Activated T-cell treated with anti-CD3 and anti-CD28 coated beads, Interleukin-2, amount 50 U/mL, for 4 hours (primary cell): Measurements from ENCODE around the gene FTCD. TPM values are rescaled to one million over a fixed set of nuclear protein-coding genes. Genes with fewer than 3 reads are reported as not detected.
A peak's percentile ranks its signal among the peaks of the same experiment; 100 is the strongest.
"Not testable (repeated sequence)": the region's sequence is repeated elsewhere in the genome, so short reads cannot be mapped to it uniquely, and the experiment has no call there.

Experiments
- ATAC-seq, 2 donors: fragments of 200-7000 bp; cut with Tn5 transposase; one replicate each; pipeline ENCODE4 v1.10.0; 2021
- DNase-seq: peaks from one replicate; pipeline ENCODE4 v3.0.0-alpha.2; 2020
- H3K27me3 Mint-ChIP-seq: one replicate; pipeline ENCODE4 v1.8.0; 2021; ENCODE audit warnings: low read depth, mixed read lengths
- H3K36me3 Mint-ChIP-seq: one replicate; pipeline ENCODE4 v1.8.0; 2022; ENCODE audit warnings: mixed read lengths; ENCODE audit not compliant: insufficient read depth
- H3K4me1 Mint-ChIP-seq: one replicate; pipeline ENCODE4 v1.8.0; 2021; ENCODE audit warnings: low read depth, mixed read lengths
- H3K4me3 Mint-ChIP-seq: one replicate; pipeline ENCODE4 v1.8.0; 2021; ENCODE audit warnings: mild to moderate bottlenecking, moderate library complexity, mixed read lengths
- H3K9me3 Mint-ChIP-seq: one replicate; pipeline ENCODE4 v1.8.0; 2021; ENCODE audit warnings: mixed read lengths
- total RNA-seq, 3 donors: library from RNA; stranded (reverse); gene quantifications; one replicate each; pipeline ENCODE4 v1.2.1, GENCODE V29; 2021

The FTCD gene
- total RNA-seq, 3 donors from 2014 or later, result 0.33 to 0.71 (median 0.40) TPM

GRCh38 chr21:46156378-46156645 is 933 bp upstream of the FTCD start:
- Mint-ChIP-seq H3K4me1 (no peaks in the 10 kb centered on the region), H3K4me3 (no peak overlapping the region), H3K9me3 (no peaks in the 10 kb centered on the region)

GRCh38 chr21:46154955-46155513 is 345 bp downstream of the FTCD start:
- Mint-ChIP-seq H3K4me3 (no peak overlapping the region), H3K9me3 (no peaks in the 10 kb centered on the region), H3K27me3 (no peaks in the 10 kb centered on the region), H3K36me3 (no peaks in the 10 kb centered on the region), H3K4me1 (no peaks in the 10 kb centered on the region)
- ATAC-seq, result no peak
- no peak for DNase-seq

More at GRCh38 chr21:46156378-46156645, 933 bp upstream of the FTCD start:
- H3K36me3 Mint-ChIP-seq, result no peaks in the 10 kb centered on the region
- no peak for ATAC-seq
- DNase-seq, result no peak
- no peaks in the 10 kb centered on the region for H3K27me3 Mint-ChIP-seq

- Mint-ChIP-seq H3K36me3 (no peaks in the 10 kb centered on the region), H3K9me3 (no peaks in the 10 kb centered on the region), H3K4me3 (no peak overlapping the region), H3K4me1 (no peaks in the 10 kb centered on the region), H3K27me3 (no peaks in the 10 kb centered on the region)
- DNase-seq (no peak), ATAC-seq (no peak)
Measured at GRCh38 chr21:46154155-46154954, 1.0 kb downstream of the FTCD start.

- H3K4me3 Mint-ChIP-seq, result no peak overlapping the region
- no peaks in the 10 kb centered on the region for H3K9me3 Mint-ChIP-seq
- no peaks in the 10 kb centered on the region for H3K27me3 Mint-ChIP-seq
- H3K4me1 Mint-ChIP-seq, result no peaks in the 10 kb centered on the region
- H3K36me3 Mint-ChIP-seq, result no peaks in the 10 kb centered on the region
- DNase-seq (no peak), ATAC-seq (peak in 1 of 2 donors; percentile 60)
Measured at GRCh38 chr21:46153247-46154154, 1.9 kb downstream of the FTCD start.

- no peaks in the 10 kb centered on the region for H3K36me3 Mint-ChIP-seq
- no peak overlapping the region for H3K4me3 Mint-ChIP-seq
- no peaks in the 10 kb centered on the region for H3K4me1 Mint-ChIP-seq
- ATAC-seq (peak in 1 of 2 donors; percentile 20), DNase-seq (no peak)
- H3K27me3 Mint-ChIP-seq, result no peaks in the 10 kb centered on the region
- H3K9me3 Mint-ChIP-seq, result no peaks in the 10 kb centered on the region
Measured at GRCh38 chr21:46152927-46153246, 2.5 kb downstream of the FTCD start.

GRCh38 chr21:46151989-46152926 is 3.1 kb downstream of the FTCD start:
- H3K4me1 Mint-ChIP-seq, result no peaks in the 10 kb centered on the region
- DNase-seq (no peak), ATAC-seq (no peak)
- no peaks in the 10 kb centered on the region for H3K36me3 Mint-ChIP-seq
- H3K27me3 Mint-ChIP-seq, result no peaks in the 10 kb centered on the region
- no peak overlapping the region for H3K4me3 Mint-ChIP-seq
- no peaks in the 10 kb centered on the region for H3K9me3 Mint-ChIP-seq

- H3K36me3 Mint-ChIP-seq, result no peaks in the 10 kb centered on the region
- ATAC-seq, result no peak
- peak; percentile 4 for DNase-seq
- no peaks in the 10 kb centered on the region for H3K4me1 Mint-ChIP-seq
- no peak overlapping the region for H3K4me3 Mint-ChIP-seq
- H3K27me3 Mint-ChIP-seq, result no peaks in the 10 kb centered on the region
- H3K9me3 Mint-ChIP-seq, result no peaks in the 10 kb centered on the region
Measured at GRCh38 chr21:46151261-46151988, 4.0 kb downstream of the FTCD start.

- no peaks in the 10 kb centered on the region for H3K9me3 Mint-ChIP-seq
- ATAC-seq, result no peak
- no peaks in the 10 kb centered on the region for H3K36me3 Mint-ChIP-seq
- no peaks in the 10 kb centered on the region for H3K4me1 Mint-ChIP-seq
- no peak for DNase-seq
- no peak overlapping the region for H3K4me3 Mint-ChIP-seq
- no peaks in the 10 kb centered on the region for H3K27me3 Mint-ChIP-seq
Measured at GRCh38 chr21:46150491-46151121, 4.8 kb downstream of the FTCD start.

GRCh38 chr21:46150073-46150472 is 5.3 kb downstream of the FTCD start:
- DNase-seq, result peak; percentile 2
- Mint-ChIP-seq H3K4me1 (no peaks in the 10 kb centered on the region), H3K4me3 (no peak overlapping the region), H3K9me3 (no peaks in the 10 kb centered on the region), H3K36me3 (no peaks in the 10 kb centered on the region), H3K27me3 (no peaks in the 10 kb centered on the region)
- no peak for ATAC-seq

GRCh38 chr21:46149205-46149901 is 6.0 kb downstream of the FTCD start:
- Mint-ChIP-seq H3K36me3 (no peaks in the 10 kb centered on the region), H3K4me1 (peaks cover 3% of the 10 kb centered on the region), H3K4me3 (no peak overlapping the region), H3K9me3 (no peaks in the 10 kb centered on the region), H3K27me3 (no peaks in the 10 kb centered on the region)
- no peak for ATAC-seq
- DNase-seq, result no peak

- ATAC-seq (no peak), DNase-seq (no peak)
- Mint-ChIP-seq H3K9me3 (no peaks in the 10 kb centered on the region), H3K27me3 (no peaks in the 10 kb centered on the region), H3K4me3 (no peak overlapping the region), H3K36me3 (no peaks in the 10 kb centered on the region), H3K4me1 (peaks cover 10% of the 10 kb centered on the region)
Measured at GRCh38 chr21:46148106-46148505, 7.3 kb downstream of the FTCD start.

GRCh38 chr21:46147429-46147828 is 8.0 kb downstream of the FTCD start:
- peaks cover 11% of the 10 kb centered on the region for H3K4me1 Mint-ChIP-seq
- not testable (repeated sequence) for H3K27me3 Mint-ChIP-seq, H3K36me3 Mint-ChIP-seq, H3K9me3 Mint-ChIP-seq, ATAC-seq, H3K4me3 Mint-ChIP-seq
- peak; percentile 30 for DNase-seq

- Mint-ChIP-seq H3K27me3 (no peaks in the 10 kb centered on the region), H3K4me3 (no peak overlapping the region), H3K36me3 (no peaks in the 10 kb centered on the region), H3K9me3 (no peaks in the 10 kb centered on the region), H3K4me1 (peaks cover 11% of the 10 kb centered on the region)
- ATAC-seq (no peak), DNase-seq (no peak)
Measured at GRCh38 chr21:46146856-46147255, 8.5 kb downstream of the FTCD start.
